GM10248 (cell line): ENCODE measurements around the gene CNOT2.
A peak's percentile ranks its signal among the peaks of the same experiment; 100 is the strongest.

Experiments used
- CTCF ChIA-PET: fragments of 300-600 bp; sonication (Branson Sonifier 250); formaldehyde crosslinking; extraction: SDS; loops from one replicate; lab custom pipeline; 2021; ENCODE audit warnings: antibody characterized with exemption; lab: Yijun Ruan, JAX
- POLR2A ChIA-PET: fragments of 350-650 bp; sonication (Branson Sonifier 250); formaldehyde crosslinking; extraction: SDS; loops from one replicate; lab custom pipeline; 2020; ENCODE audit warnings: antibody characterized with exemption; lab: Yijun Ruan, JAX
- DNase-seq: peaks from one replicate; pipeline ENCODE4 v3.0.0; 2012; ENCODE audit errors: extremely low spot score
- CTCF ChIP-seq: IDR thresholded peaks from 2 replicates; pipeline ENCODE4 v1.5.1; 2012; ENCODE audit warnings: mild to moderate bottlenecking, low read depth; ENCODE audit errors: extremely low read depth, missing control alignments, control extremely low read depth

The CNOT2 gene

GRCh38 chr12:70241845-70242244, 1.4 kb upstream of the CNOT2 start:
- ChIA-PET CTCF (no interaction called here), POLR2A (no interaction called here)
- no peak for DNase-seq
- TF ChIP-seq CTCF = no peak

GRCh38 chr12:70243510-70244371, 508 bp downstream of the CNOT2 start:
- DNase-seq = peak; percentile 81
- CTCF ChIA-PET = no interaction called here
- no peak for TF ChIP-seq CTCF
- POLR2A ChIA-PET = no interaction called here

GRCh38 chr12:70244409-70244808, 1.2 kb downstream of the CNOT2 start:
- no peak for TF ChIP-seq CTCF
- no peak for DNase-seq
- CTCF ChIA-PET = no interaction called here
- POLR2A ChIA-PET = no interaction called here

- no peak for DNase-seq
- ChIA-PET POLR2A (no interaction called here), CTCF (no interaction called here)
- no peak for TF ChIP-seq CTCF
These were observed 2.2 kb downstream of the CNOT2 start for GRCh38 chr12:70245458-70245857.

GRCh38 chr12:70246580-70246979, 3.3 kb downstream of the CNOT2 start:
- DNase-seq = no peak
- POLR2A ChIA-PET = no interaction called here
- TF ChIP-seq CTCF = no peak
- CTCF ChIA-PET = no interaction called here

GRCh38 chr12:70247653-70248199, 4.5 kb downstream of the CNOT2 start:
- TF ChIP-seq CTCF = no peak
- POLR2A ChIA-PET = no interaction called here
- no peak for DNase-seq
- CTCF ChIA-PET = interaction anchor here (1.3 kb wide), 1 partner anchor 10 kb away, joined by 4 read pairs; no protein-coding TSS in a partner anchor
